HG03060 (cell line): ENCODE measurements around the gene PIAS2.

Experiments used
- ATAC-seq: cut with Tn5 transposase; IDR thresholded peaks from one replicate; pipeline ENCODE4 v1.9.1; 2021; ENCODE audit warnings: low read depth, moderate number of reproducible peaks; ENCODE audit not compliant: unreplicated experiment

PIAS2 gene

DNA sequence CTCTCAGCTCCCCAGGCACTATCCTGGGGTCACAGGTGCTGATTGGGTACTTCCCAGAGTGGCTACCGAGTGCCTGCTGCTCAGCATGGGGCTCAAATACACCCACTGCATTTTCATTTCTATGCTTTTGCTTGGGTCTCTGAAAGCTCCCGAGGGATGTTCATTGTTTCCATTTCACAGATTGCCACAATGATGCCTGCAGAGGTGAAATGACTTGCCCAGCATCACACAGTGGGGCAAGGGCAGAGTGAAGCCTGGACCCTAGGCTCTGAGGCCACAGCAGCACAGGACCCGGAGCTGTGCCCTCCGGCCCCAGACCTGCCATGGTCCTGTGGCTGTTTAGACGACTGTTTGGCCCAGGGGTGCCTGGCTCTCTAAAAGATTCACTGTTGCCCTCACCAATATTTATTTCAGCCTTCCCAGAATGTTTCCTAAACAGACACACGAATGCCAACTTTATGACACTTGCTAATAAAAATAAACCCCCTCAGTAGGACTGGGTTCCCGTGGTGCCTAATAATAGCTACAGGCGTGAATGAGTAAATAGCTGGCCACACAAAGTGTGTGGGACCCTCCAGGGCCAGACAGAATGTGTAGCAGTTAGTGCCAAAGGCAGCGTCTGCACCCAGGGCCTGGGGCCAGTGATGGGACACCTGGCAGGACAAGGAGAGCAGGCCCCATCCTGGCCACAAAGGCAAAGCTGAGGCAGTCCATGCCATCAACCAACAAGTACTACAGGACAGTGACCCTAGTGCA, 149.0 kb downstream of the PIAS2 start:
- ATAC-seq = no peak

DNA sequence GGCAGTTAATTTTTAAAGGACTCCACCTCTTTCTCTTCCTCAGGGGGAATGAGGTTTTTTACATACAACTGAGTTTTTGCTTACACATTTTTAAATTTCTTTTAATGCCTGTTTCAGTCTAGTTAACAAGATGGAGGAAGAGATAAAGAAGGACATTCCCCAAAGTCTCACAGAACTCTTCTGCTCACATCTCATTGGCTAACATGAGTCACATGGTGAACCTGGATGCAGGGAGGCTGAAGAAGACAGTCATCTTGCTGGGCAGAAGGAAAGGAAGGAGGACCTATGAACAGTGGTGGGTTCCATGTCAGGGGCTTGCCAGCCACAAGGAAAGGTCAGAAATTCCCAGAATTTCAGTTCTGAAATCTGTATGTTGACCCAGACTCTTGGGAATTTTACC, 150.1 kb downstream of the PIAS2 start:
- ATAC-seq = no peak

DNA sequence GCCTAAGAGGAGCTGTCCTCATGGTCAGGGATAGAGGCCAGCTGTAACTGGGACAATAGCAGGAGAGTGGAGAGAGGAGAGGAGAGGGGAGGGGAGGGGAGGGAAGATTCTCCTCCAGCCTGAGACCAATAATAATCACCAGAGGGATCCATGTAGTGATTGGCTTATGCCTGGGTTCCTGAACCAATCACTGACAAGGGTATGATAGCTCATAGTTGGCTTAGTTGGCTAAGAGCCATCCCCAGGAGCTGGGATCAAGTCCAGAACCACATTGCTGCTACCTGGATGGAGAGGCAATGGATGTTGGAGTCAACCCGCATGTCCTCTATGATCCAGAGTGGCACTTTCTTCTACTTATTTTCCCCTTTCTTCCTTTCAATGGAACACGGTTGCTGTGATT, 152.7 kb downstream of the PIAS2 start:
- no peak for ATAC-seq

DNA sequence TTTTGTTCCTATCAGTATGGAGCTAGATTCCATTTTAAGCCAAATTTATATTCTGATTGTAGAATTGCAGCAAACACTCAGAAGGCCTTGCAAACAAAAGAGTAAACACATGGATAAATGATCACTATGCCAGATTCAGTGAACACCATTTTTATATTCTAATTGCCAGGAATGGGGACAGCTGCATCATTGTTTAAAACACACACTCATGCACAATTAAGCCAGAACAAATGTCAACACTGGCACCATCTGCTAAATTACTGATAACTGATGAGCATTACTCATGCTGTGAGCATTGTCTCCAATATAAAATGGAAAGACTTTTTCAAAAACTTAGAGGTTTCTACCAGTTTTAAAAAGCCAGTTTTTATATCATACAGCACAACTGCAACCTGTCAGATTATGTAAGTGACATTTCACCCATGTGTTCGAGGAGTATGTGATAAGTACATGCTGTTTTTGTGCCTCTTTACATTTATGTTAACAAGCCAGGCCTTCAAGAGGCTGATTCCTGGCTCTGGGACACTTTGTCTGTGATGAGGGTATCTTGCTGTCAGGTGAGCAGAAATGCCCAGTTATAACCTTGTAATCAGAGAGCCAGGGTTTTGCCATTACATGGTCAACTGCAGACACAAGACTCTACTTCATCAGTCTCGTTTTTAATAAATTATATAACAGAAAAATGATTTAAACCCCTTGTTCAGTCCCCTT, 156.1 kb downstream of the PIAS2 start:
- ATAC-seq = no peak

DNA sequence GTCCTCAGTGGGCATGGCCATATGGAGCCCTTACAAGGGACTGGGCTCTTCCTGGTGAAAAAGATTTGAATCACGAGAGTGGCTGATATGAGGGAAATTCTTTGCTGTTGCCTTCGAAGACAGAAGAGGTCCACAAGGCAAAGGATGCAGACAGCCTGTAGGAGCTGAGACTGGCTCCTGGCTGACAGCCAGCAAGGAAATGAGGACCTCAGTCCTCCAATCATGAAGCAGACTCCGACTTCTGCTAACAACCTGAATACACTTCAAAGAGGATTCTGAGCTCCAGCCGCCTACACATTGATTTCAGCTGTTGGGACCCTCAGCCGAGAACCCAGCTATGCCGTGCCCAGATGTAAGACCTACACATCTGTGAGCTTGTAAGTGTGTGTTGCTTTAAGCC, 157.4 kb downstream of the PIAS2 start:
- ATAC-seq = no peak

DNA sequence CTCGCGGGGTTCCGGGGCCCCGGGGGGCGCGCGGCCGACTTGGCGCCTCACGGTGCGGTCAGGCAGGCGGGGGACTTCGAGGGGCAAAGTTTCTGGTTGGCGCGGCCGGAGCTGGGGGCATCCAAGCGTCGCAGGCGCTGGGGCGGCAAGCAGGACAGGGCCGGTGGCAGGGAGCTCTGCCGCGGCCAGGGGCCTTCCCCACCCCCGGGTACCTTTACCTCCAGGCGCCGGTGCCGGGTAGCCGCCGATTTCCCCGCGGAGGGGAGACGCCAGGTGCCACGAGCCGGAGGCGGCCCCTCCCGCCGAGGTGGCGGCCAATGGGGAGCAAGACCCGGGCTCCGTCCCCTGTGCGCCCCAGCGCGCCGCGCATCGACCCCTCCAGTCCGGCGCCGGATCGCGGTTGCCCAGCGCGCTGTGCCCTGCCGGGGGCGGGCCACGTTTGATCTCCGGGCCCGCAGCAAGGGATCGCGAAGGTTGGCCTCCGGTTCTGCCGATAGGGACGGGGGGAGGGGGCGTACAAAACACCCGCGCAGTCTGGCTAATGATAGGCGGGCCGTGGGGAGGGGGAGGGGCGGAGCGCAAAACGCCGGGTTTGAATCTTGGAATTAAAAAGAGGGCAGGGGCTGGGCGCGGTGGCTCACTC, 160.6 kb downstream of the PIAS2 start, which contains the start of gene ST8SIA5:
Gene ST8SIA5 (minus strand): TSS at position 495 of the 643 bp plus-strand sequence. CDS start 545 bp downstream, outside the sequence.
- no peak for ATAC-seq

DNA sequence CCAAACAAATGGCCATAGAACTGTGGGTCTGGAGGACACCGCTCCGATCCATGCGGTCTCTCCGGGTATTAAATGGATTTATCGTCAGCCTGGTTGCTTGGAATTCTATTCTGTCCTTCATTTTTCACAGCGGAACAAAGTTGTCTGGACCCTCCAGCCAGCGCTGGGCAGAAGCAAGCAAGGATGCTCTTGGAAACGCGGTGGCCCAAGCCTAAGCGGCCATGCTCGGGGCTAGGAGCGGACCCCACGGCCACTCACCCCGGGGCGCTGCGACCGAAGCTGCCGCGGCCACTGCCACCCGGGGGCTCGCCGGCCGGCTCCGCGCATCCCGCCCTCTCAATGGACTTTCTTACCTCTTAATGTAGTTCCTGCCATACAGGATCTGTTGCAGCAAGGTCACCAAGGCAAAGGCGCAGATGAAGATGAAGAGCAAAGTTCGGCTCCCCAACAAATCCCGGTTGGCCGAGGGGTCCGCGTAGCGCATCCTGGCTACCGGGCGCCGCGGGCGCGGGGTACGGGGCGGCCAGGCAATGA, 161.2 kb downstream of the PIAS2 start:
- ATAC-seq = no peak

DNA sequence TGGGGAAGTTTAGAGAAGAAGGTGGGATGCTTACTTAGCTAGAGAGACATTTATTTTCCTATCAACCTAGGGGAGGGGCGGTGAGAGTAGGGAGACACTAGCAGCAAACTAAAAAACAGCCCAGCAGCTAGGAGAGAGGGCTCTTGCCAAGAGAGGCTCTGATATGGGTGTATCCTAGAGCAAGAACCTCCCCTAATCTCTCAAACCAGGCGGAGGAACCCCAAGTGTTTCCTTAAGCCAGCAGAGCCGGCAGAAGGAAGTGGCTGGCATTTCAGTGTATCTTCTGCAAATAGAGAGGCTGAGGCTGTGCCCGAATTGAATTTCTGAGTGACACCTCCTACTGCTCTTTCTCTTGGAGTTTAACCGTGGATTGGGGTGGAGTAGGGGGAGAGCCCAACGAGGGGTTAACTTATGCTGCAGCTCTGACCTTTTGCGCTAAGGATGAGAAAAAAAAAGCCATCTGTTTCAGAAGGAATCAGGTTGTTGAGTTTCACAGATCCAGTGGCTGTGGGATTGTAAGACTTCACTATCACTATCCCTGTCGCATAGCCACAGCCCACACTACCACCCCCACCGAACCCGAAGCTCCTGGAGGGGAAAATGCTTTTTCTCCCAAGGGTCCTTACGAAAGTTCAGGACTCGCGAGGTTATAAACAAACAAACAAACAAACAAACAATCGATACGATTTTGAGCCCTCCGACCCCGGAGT, 161.8 kb downstream of the PIAS2 start:
- ATAC-seq = no peak

- ATAC-seq = no peak
Measured at GRCh38 chr18:46754661-46755292, 162.5 kb downstream of the PIAS2 start.

GRCh38 chr18:46754188-46754587, 163.1 kb downstream of the PIAS2 start:
- no peak for ATAC-seq
